ENCODE measurements around the gene SLC12A9. TPM values are rescaled to one million over a fixed set of nuclear protein-coding genes. Genes with fewer than 3 reads are reported as not detected.

SLC12A9 gene
- total RNA-seq, 1 experiment from 2014 or later: 24.6 TPM

DNA sequence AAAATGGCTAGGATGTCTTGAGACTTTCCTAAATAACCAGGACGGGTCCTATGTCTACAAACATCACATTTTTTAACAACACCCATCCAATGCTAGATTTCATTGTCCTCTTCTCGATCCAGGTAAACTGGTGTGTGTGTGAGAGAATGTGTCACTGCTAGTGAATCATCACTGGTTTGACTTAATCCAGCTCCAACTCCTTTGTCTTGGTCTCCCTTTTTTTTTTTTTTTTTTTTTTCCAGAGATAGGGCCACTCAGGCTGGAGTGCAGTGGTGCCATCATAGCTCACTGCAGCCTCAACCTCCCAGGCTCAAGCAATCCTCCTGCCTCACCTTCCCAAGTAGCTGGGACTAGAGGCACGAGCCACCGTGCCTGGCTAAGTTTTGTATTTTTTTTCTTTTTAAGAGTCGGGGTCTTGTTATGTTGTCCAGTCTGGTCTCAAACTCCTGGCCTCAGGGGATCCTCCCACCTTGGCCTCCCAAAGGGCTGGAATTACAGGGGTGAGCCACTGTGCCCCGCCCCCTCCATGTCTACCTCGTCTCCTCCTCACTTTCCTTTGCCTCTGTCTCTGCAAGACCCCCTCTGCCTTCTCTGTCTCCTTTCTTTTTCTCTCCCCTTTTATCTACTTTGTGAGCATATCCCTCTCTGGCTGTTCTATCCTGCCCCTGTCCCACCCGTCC lies 39.2 kb downstream of the SLC12A9 start:
- no peak for ATAC-seq
- intact Hi-C loops (cut with micrococcal nuclease): no loop called here
- Histone ChIP-seq H3K4me3 (replicated peaks in 1 of 2; ENCODE audit: low read depth in 1 of 2, low read length in 2 of 2) (no peak overlapping the region), H2AFZ (ENCODE audit: low read depth, low read length, poor library complexity, severe bottlenecking) (no peak overlapping the region), H3K4me1 (ENCODE audit: control insufficient read depth in 1 of 2, insufficient read depth in 2 of 2, low read length in 2 of 2) (peaks cover 12 to 67% of the 10 kb centered on the region in 2 experiments), H3K9ac (ENCODE audit: low read length) (no peak overlapping the region), H3K9me3 (ENCODE audit: control insufficient read depth in 1 of 2, insufficient read depth in 1 of 2, low read depth in 1 of 2, low read length in 2 of 2) (no peaks in the 10 kb centered on the region), H3K36me3 (ENCODE audit: control insufficient read depth in 1 of 2, insufficient read depth in 2 of 2, low read length in 2 of 2) (peaks cover 11 to 25% of the 10 kb centered on the region in 2 experiments; a peak in 3 of 4 replicates), H3K79me2 (ENCODE audit: insufficient read depth, low read length) (peaks cover 27% of the 10 kb centered on the region), H4K20me1 (ENCODE audit: insufficient read depth) (no peaks in the 10 kb centered on the region), H3K4me2 (ENCODE audit: low read length) (peak overlapping the region; percentile 98), H3K27me3 (ENCODE audit: insufficient read depth, low read length) (no peaks in the 10 kb centered on the region; the same call in 1 of the 2 replicates), H3K27ac (ENCODE audit: low read depth, low read length) (no peak overlapping the region), H3K9me2 (ENCODE audit: insufficient read depth) (no peaks in the 10 kb centered on the region)
- no peak for DNase-seq (ENCODE audit: low read depth, low spot score)
- BruUV-seq (replicated peaks): no TSS peak
- ChIA-PET RAD21 (ENCODE audit: low non-redundant PET in 1 of 2, low total read pairs in 2 of 2, uncharacterized antibody in 2 of 2, unreplicated experiment in 2 of 2) (no interaction called here), POLR2A (interaction anchor here (0.6 to 1.0 kb wide), 2 partner anchors 17 to 296 kb away, joined by 3 to 4 read pairs; partner anchors contain the start of gene SRRT), CTCF (interaction anchor here (0.6 to 1.4 kb wide), 2 partner anchors 167 to 320 kb away, joined by 3 read pairs; no protein-coding TSS in a partner anchor)
- no peak for TF ChIP-seq JUND (IDR thresholded peaks at IDR 0.05)
- TF ChIP-seq SP1 (IDR thresholded peaks at IDR 0.05; ENCODE audit: low read depth): no peak
- TF ChIP-seq TCF7L2 (IDR thresholded peaks at IDR 0.05; ENCODE audit: borderline replicate concordance, extremely low read depth, insufficient read depth, insufficient read length): no peak
- TF ChIP-seq, protein P1, sequence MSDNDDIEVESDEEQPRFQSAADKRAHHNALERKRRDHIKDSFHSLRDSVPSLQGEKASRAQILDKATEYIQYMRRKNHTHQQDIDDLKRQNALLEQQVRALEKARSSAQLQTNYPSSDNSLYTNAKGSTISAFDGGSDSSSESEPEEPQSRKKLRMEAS (IDR thresholded peaks at IDR 0.05): no peak
- TF ChIP-seq EGR1 (IDR thresholded peaks at IDR 0.05; ENCODE audit: low read depth): no peak
- TF ChIP-seq CBX3 (IDR thresholded peaks at IDR 0.05; ENCODE audit: low read depth): no peak
- no peak for TF ChIP-seq SIN3A (IDR thresholded peaks at IDR 0.05; ENCODE audit: low read depth)
- TF ChIP-seq, protein P2, sequence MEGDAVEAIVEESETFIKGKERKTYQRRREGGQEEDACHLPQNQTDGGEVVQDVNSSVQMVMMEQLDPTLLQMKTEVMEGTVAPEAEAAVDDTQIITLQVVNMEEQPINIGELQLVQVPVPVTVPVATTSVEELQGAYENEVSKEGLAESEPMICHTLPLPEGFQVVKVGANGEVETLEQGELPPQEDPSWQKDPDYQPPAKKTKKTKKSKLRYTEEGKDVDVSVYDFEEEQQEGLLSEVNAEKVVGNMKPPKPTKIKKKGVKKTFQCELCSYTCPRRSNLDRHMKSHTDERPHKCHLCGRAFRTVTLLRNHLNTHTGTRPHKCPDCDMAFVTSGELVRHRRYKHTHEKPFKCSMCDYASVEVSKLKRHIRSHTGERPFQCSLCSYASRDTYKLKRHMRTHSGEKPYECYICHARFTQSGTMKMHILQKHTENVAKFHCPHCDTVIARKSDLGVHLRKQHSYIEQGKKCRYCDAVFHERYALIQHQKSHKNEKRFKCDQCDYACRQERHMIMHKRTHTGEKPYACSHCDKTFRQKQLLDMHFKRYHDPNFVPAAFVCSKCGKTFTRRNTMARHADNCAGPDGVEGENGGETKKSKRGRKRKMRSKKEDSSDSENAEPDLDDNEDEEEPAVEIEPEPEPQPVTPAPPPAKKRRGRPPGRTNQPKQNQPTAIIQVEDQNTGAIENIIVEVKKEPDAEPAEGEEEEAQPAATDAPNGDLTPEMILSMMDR (IDR thresholded peaks at IDR 0.05 in 2 of 3, conservative IDR thresholded peaks at IDR 0.05 in 1 of 3; ENCODE audit: borderline replicate concordance in 1 of 3, insufficient read depth in 1 of 3, low read depth in 2 of 3, low read length in 2 of 3): no peak
- TF ChIP-seq YY1 (IDR thresholded peaks at IDR 0.05; ENCODE audit: extremely low read depth, insufficient replicate concordance, low read depth, low read length): no peak
- no peak for TF ChIP-seq SRF (IDR thresholded peaks at IDR 0.05; ENCODE audit: low read depth)
- TF ChIP-seq ZFX (IDR thresholded peaks at IDR 0.05): no peak
- no peak for TF ChIP-seq EZH2 (IDR thresholded peaks at IDR 0.05)
- no peak for TF ChIP-seq POLR2A (IDR thresholded peaks at IDR 0.05; ENCODE audit: borderline replicate concordance, extremely low read depth, insufficient read depth, insufficient read length)
- TF ChIP-seq ZNF274 (IDR thresholded peaks at IDR 0.05; ENCODE audit: low read depth, low read length): no peak
- no peak for TF ChIP-seq RAD21 (IDR thresholded peaks at IDR 0.05; ENCODE audit: low read depth)
- TF ChIP-seq, protein P3, sequence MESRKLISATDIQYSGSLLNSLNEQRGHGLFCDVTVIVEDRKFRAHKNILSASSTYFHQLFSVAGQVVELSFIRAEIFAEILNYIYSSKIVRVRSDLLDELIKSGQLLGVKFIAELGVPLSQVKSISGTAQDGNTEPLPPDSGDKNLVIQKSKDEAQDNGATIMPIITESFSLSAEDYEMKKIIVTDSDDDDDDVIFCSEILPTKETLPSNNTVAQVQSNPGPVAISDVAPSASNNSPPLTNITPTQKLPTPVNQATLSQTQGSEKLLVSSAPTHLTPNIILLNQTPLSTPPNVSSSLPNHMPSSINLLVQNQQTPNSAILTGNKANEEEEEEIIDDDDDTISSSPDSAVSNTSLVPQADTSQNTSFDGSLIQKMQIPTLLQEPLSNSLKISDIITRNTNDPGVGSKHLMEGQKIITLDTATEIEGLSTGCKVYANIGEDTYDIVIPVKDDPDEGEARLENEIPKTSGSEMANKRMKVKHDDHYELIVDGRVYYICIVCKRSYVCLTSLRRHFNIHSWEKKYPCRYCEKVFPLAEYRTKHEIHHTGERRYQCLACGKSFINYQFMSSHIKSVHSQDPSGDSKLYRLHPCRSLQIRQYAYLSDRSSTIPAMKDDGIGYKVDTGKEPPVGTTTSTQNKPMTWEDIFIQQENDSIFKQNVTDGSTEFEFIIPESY (IDR thresholded peaks at IDR 0.05; ENCODE audit: extremely low read depth, insufficient replicate concordance, low read length): no peak
- TF ChIP-seq, protein P4, sequence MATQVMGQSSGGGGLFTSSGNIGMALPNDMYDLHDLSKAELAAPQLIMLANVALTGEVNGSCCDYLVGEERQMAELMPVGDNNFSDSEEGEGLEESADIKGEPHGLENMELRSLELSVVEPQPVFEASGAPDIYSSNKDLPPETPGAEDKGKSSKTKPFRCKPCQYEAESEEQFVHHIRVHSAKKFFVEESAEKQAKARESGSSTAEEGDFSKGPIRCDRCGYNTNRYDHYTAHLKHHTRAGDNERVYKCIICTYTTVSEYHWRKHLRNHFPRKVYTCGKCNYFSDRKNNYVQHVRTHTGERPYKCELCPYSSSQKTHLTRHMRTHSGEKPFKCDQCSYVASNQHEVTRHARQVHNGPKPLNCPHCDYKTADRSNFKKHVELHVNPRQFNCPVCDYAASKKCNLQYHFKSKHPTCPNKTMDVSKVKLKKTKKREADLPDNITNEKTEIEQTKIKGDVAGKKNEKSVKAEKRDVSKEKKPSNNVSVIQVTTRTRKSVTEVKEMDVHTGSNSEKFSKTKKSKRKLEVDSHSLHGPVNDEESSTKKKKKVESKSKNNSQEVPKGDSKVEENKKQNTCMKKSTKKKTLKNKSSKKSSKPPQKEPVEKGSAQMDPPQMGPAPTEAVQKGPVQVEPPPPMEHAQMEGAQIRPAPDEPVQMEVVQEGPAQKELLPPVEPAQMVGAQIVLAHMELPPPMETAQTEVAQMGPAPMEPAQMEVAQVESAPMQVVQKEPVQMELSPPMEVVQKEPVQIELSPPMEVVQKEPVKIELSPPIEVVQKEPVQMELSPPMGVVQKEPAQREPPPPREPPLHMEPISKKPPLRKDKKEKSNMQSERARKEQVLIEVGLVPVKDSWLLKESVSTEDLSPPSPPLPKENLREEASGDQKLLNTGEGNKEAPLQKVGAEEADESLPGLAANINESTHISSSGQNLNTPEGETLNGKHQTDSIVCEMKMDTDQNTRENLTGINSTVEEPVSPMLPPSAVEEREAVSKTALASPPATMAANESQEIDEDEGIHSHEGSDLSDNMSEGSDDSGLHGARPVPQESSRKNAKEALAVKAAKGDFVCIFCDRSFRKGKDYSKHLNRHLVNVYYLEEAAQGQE (IDR thresholded peaks at IDR 0.05; ENCODE audit: low read depth): no peak
- TF ChIP-seq FOSL1 (IDR thresholded peaks at IDR 0.05; ENCODE audit: low read depth): no peak
